ENCODE results near the gene DIO3. TPM values are rescaled to one million over a fixed set of nuclear protein-coding genes. Genes with fewer than 3 reads are reported as not detected.

DIO3 gene
- total and polyA plus RNA-seq, 2 of the 4 experiments (the other 2 are of a cell fraction): not detected

DNA sequence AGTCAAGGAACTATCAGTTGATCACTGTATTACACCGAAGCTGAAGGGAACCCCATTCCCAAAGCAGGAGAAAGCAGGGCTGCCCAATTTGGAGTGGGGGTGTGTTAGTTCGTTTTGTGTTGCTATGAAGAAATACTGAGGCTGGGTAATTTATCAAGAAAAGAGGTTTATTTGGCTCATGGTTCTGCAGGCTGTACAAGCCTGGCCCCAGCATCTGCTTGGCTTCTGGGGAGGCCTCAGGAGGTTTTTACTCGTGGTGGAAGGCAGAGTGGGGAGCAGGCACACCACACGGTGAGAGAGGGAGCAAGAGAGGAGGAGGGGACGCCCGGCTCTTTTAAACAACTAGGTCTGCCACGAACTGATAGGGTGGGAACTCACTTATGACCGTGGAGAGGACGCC is 16.7 kb upstream of the DIO3 start:
- Histone ChIP-seq H3K4me3 (ENCODE audit: insufficient read depth, low read depth, low read length) (no peak overlapping the region), H3K14ac (replicated peaks; ENCODE audit: low read depth, low read length) (no peak overlapping the region), H2AFZ (replicated peaks; ENCODE audit: low read length, poor library complexity) (no peak overlapping the region), H3K4ac (ENCODE audit: low read depth, low read length) (no peak overlapping the region), H4K91ac (ENCODE audit: insufficient read depth, low read depth, low read length) (no peak overlapping the region), H4K5ac (ENCODE audit: low read depth, low read length) (no peak overlapping the region), H2BK15ac (ENCODE audit: low read depth, low read length) (no peak overlapping the region), H3K79me1 (ENCODE audit: low read depth in 1 of 2, low read length in 2 of 2) (no peaks in the 10 kb centered on the region), H3K9ac (ENCODE audit: low read depth, low read length) (no peak overlapping the region), H3K4me2 (ENCODE audit: low read depth, low read length) (no peak overlapping the region), H3K18ac (ENCODE audit: low read depth, low read length) (no peak overlapping the region), H4K20me1 (ENCODE audit: insufficient read depth, low read length) (no peaks in the 10 kb centered on the region), H4K8ac (ENCODE audit: low read depth in 2 of 2, low read length in 2 of 2) (no peak overlapping the region), H3K36me3 (ENCODE audit: control insufficient read depth, insufficient read depth, low read length) (no peaks in the 10 kb centered on the region), H3K9me1 (ENCODE audit: insufficient read depth, low read length) (no peaks in the 10 kb centered on the region), H3K4me1 (ENCODE audit: control insufficient read depth, insufficient read depth, low read length) (no peaks in the 10 kb centered on the region), H3K23ac (ENCODE audit: low read depth, low read length) (no peak overlapping the region), H3K9me3 (ENCODE audit: control insufficient read depth, insufficient read depth, low read length) (peaks cover 11% of the 10 kb centered on the region), H3K56ac (ENCODE audit: extremely low read depth, insufficient read depth, low read length) (no peak overlapping the region), H2BK5ac (ENCODE audit: low read depth, low read length, poor library complexity, severe bottlenecking) (no peak overlapping the region), H3K27me3 (ENCODE audit: control insufficient read depth, insufficient read depth, low read length) (peaks cover 8% of the 10 kb centered on the region; the same call in 1 of the 2 replicates), H2AK5ac (ENCODE audit: low read depth, low read length) (no peak overlapping the region), H2BK20ac (ENCODE audit: low read depth, low read length) (no peak overlapping the region), H2BK120ac (ENCODE audit: low read depth, low read length) (no peak overlapping the region), H3K27ac (ENCODE audit: insufficient read depth, low read length) (no peak overlapping the region), H2AK9ac (replicated peaks; ENCODE audit: low read depth, low read length, poor library complexity) (no peak overlapping the region)
- no TSS peak for BruUV-seq (replicated peaks)
- intact Hi-C loops (cut with micrococcal nuclease): no loop called here
- DNase-seq (no peak), ATAC-seq (ENCODE audit: low read depth) (no peak)
- ChIA-PET POLR2A (ENCODE audit: unreplicated experiment) (no interaction called here), CTCF (no interaction called here)
- TF ChIP-seq BHLHE40 (IDR thresholded peaks at IDR 0.05; ENCODE audit: low read depth, low read length): no peak
- dilution Hi-C loops (cut with HindIII; ENCODE audit: low sequenced_read_pairs, unreplicated experiment): no loop called here
- in situ Hi-C loops (cut with MboI; ENCODE audit: low sequenced_read_pairs): no loop called here
- 0% methylated on average over 1 of the region's 9 CpGs; no CpG with 5 or more reads in 1 of the 2 experiments for WGBS, 2 experiments (ENCODE audit: extremely low coverage in 2 of 2, insufficient read length in 1 of 2)

Measured in IMR-90 (cell line).